Right cardiac atrium (tissue), 5 donors: ENCODE measurements around the gene POLN. TPM values are rescaled to one million over a fixed set of nuclear protein-coding genes. Genes with fewer than 3 reads are reported as not detected.

Experiments used
- ATAC-seq, 2 donors: fragments of 200-7000 bp; cut with Tn5 transposase; one replicate each; pipeline versions ENCODE4 v1.8.0 to v1.9.1; 2020; ENCODE audit warnings: moderate library complexity in 2 of 2, mild to moderate bottlenecking in 1 of 2
- DNase-seq, 3 donors: peaks; one replicate each; pipeline ENCODE4 v3.0.0-alpha.2; 2020
- H3K27ac ChIP-seq: one replicate; pipeline ENCODE4 v1.5.1; 2013; ENCODE audit warnings: mild to moderate bottlenecking, low read length, control low read depth, moderate library complexity
- H3K27me3 ChIP-seq: one replicate; pipeline ENCODE4 v1.6.1; 2013; ENCODE audit not compliant: control insufficient read depth, insufficient read depth
- H3K4me1 ChIP-seq: one replicate; pipeline ENCODE4 v1.6.1; 2013; ENCODE audit warnings: low read length; ENCODE audit not compliant: control insufficient read depth, insufficient read depth
- H3K4me3 ChIP-seq: one replicate; pipeline ENCODE4 v1.5.1; 2013; ENCODE audit warnings: low read length, control low read depth
- H3K9me3 ChIP-seq: one replicate; pipeline ENCODE4 v1.6.1; 2013; ENCODE audit warnings: low read length; ENCODE audit not compliant: control insufficient read depth
- WGBS: extraction: QIAGEN DNeasy Blood & Tissue Kit; methylation state at CpG from one replicate; pipeline ENCODE4 v1.1.7; 2013; 5-methylcytosine and 5-hydroxymethylcytosine counted together
- intact Hi-C, 4 donors: fragments of 100-400 bp; cut with DNase I; formaldehyde crosslinking; loops; one replicate each; pipeline versions ENCODE4 v1.11.0 to v1.14.0; 2022 to 2023
- polyA plus RNA-seq: library from polyadenylated mRNA; stranded (reverse); fragments of 200-250 nt; gene quantifications from one replicate; pipeline ENCODE4 v1.2.3, GENCODE V29; 2013
- total RNA-seq, 4 donors: library from RNA; stranded (reverse); fragmentation: NEBNext Ultra II Directional; extraction: Animal tissue kit (Norgen Biotek cat#: 25700); gene quantifications; one replicate each; pipeline ENCODE4 v1.2.1, GENCODE V29; 2021
- donor health status: healthy with polysubstance abuse.
- donor health status: DM: no; HTN: yes; CAD: no.
- donor health status: DM: no; HTN: no; CAD: no.
- donor health status: DM: no; HTN: yes; CAD: no; lungs with severe emphysema.
- donor health status: DM: yes; HTN: yes; CAD: no.

Gene POLN
- total and polyA plus RNA-seq, 5 donors, result 1.5 to 5.9 (median 3.8) TPM

GRCh38 chr4:2101346-2102044 lies 140.4 kb downstream of the POLN start:
- ATAC-seq (no peak), DNase-seq (no peak)
- WGBS, result 84% methylated on average over 7 of the region's 7 CpGs
- Histone ChIP-seq H3K4me3 (no peak overlapping the region), H3K27me3 (no peaks in the 10 kb centered on the region), H3K4me1 (no peaks in the 10 kb centered on the region), H3K9me3 (peaks cover 5% of the 10 kb centered on the region), H3K27ac (no peak overlapping the region)
- intact Hi-C loops, result no loop called here

GRCh38 chr4:2096073-2096609 lies 145.8 kb downstream of the POLN start:
- Histone ChIP-seq H3K27me3 (no peaks in the 10 kb centered on the region), H3K27ac (no peak overlapping the region), H3K4me1 (no peaks in the 10 kb centered on the region), H3K4me3 (no peak overlapping the region), H3K9me3 (no peaks in the 10 kb centered on the region)
- intact Hi-C loops, result no loop called here
- ATAC-seq (no peak), DNase-seq (no peak)
- WGBS, result 83% methylated on average over 7 of the region's 7 CpGs

GRCh38 chr4:2095236-2096072 lies 146.5 kb downstream of the POLN start:
- WGBS, result 85% methylated on average over 16 of the region's 16 CpGs

GRCh38 chr4:2094545-2094944 lies 147.4 kb downstream of the POLN start:
- ATAC-seq (no peak), DNase-seq (no peak)
- H3K4me3 ChIP-seq, result no peak overlapping the region
- no peaks in the 10 kb centered on the region for H3K4me1 ChIP-seq
- no peaks in the 10 kb centered on the region for H3K9me3 ChIP-seq
- H3K27me3 ChIP-seq, result no peaks in the 10 kb centered on the region
- WGBS, result 92% methylated on average over 4 of the region's 4 CpGs
- no peak overlapping the region for H3K27ac ChIP-seq
- intact Hi-C loops, result no loop called here

More at GRCh38 chr4:2095236-2096072, 146.5 kb downstream of the POLN start:
- H3K4me1 ChIP-seq, result no peaks in the 10 kb centered on the region
- peak in 1 of 2 donors; percentile 32 for ATAC-seq
- no peaks in the 10 kb centered on the region for H3K27me3 ChIP-seq
- DNase-seq, result no peak
- no peak overlapping the region for H3K27ac ChIP-seq
- intact Hi-C loops, result no loop called here
- no peaks in the 10 kb centered on the region for H3K9me3 ChIP-seq
- H3K4me3 ChIP-seq, result no peak overlapping the region

- DNase-seq, result no peak
Measured at GRCh38 chr4:2093265-2093664, 148.7 kb downstream of the POLN start.

GRCh38 chr4:2092669-2093053 lies 149.3 kb downstream of the POLN start:
- intact Hi-C loops, result no loop called here

More at GRCh38 chr4:2093265-2093664, 148.7 kb downstream of the POLN start:
- no peaks in the 10 kb centered on the region for H3K27me3 ChIP-seq
- H3K4me1 ChIP-seq, result no peaks in the 10 kb centered on the region
- H3K9me3 ChIP-seq, result no peaks in the 10 kb centered on the region
- intact Hi-C loops, result no loop called here
- WGBS, result 85% methylated on average over 6 of the region's 6 CpGs
- ATAC-seq, result no peak
- no peak overlapping the region for H3K4me3 ChIP-seq
- no peak overlapping the region for H3K27ac ChIP-seq

GRCh38 chr4:2091990-2092668 lies 149.8 kb downstream of the POLN start:
- Histone ChIP-seq H3K4me1 (no peaks in the 10 kb centered on the region), H3K9me3 (no peaks in the 10 kb centered on the region), H3K27me3 (no peaks in the 10 kb centered on the region), H3K27ac (no peak overlapping the region), H3K4me3 (no peak overlapping the region)
- ATAC-seq (no peak), DNase-seq (no peak)
- intact Hi-C loops, result no loop called here
- 89% methylated on average over 15 of the region's 15 CpGs for WGBS

More at GRCh38 chr4:2092669-2093053, 149.3 kb downstream of the POLN start:
- no peak for ATAC-seq
- 87% methylated on average over 6 of the region's 6 CpGs for WGBS
- H3K9me3 ChIP-seq, result no peaks in the 10 kb centered on the region
- H3K27me3 ChIP-seq, result no peaks in the 10 kb centered on the region
- no peak overlapping the region for H3K27ac ChIP-seq
- no peak for DNase-seq
- H3K4me3 ChIP-seq, result no peak overlapping the region
- H3K4me1 ChIP-seq, result no peaks in the 10 kb centered on the region

GRCh38 chr4:2090642-2091041 lies 151.3 kb downstream of the POLN start:
- 55% methylated on average over 1 of the region's 1 CpG for WGBS
- H3K27me3 ChIP-seq, result no peaks in the 10 kb centered on the region
- no peak overlapping the region for H3K4me3 ChIP-seq
- H3K9me3 ChIP-seq, result no peaks in the 10 kb centered on the region
- intact Hi-C loops, result no loop called here
- no peak overlapping the region for H3K27ac ChIP-seq
- no peaks in the 10 kb centered on the region for H3K4me1 ChIP-seq
- ATAC-seq (no peak), DNase-seq (no peak)

GRCh38 chr4:2089222-2089621 lies 152.7 kb downstream of the POLN start:
- ATAC-seq (no peak), DNase-seq (no peak)
- intact Hi-C loops, result no loop called here
- no peak overlapping the region for H3K4me3 ChIP-seq
- no peaks in the 10 kb centered on the region for H3K27me3 ChIP-seq
- no peak overlapping the region for H3K27ac ChIP-seq
- H3K9me3 ChIP-seq, result no peaks in the 10 kb centered on the region
- 52% methylated on average over 1 of the region's 1 CpG for WGBS
- no peaks in the 10 kb centered on the region for H3K4me1 ChIP-seq

GRCh38 chr4:2087170-2087569 lies 154.8 kb downstream of the POLN start:
- no peak overlapping the region for H3K27ac ChIP-seq
- H3K27me3 ChIP-seq, result no peaks in the 10 kb centered on the region
- H3K4me3 ChIP-seq, result no peak overlapping the region
- intact Hi-C loops, result no loop called here
- ATAC-seq (no peak), DNase-seq (no peak)
- H3K4me1 ChIP-seq, result no peaks in the 10 kb centered on the region
- H3K9me3 ChIP-seq, result no peaks in the 10 kb centered on the region

GRCh38 chr4:2085496-2085901 lies 156.4 kb downstream of the POLN start:
- 95% methylated on average over 8 of the region's 8 CpGs for WGBS
- intact Hi-C loops, result no loop called here
- no peak for ATAC-seq
- no peaks in the 10 kb centered on the region for H3K4me1 ChIP-seq
- DNase-seq, result no peak
- no peaks in the 10 kb centered on the region for H3K27me3 ChIP-seq
- no peak overlapping the region for H3K4me3 ChIP-seq
- no peaks in the 10 kb centered on the region for H3K9me3 ChIP-seq
- H3K27ac ChIP-seq, result no peak overlapping the region
